CD4-positive, CD25-positive, alpha-beta regulatory T cell (primary cell): ENCODE data around the gene SIDT2. TPM values are rescaled to one million over a fixed set of nuclear protein-coding genes. Genes with fewer than 3 reads are reported as not detected.

Source experiments
- ATAC-seq, 2 donors: fragments of 150-1000 bp; cut with Tn5 transposase; one replicate each; pipeline ENCODE4 v1.10.0; 2021; ENCODE audit warnings: low read depth in 2 of 2, moderate number of reproducible peaks in 2 of 2, moderate library complexity in 1 of 2
- DNase-seq, 3 donors: peaks; one replicate each; pipeline versions ENCODE4 v3.0.0 to v3.0.0-alpha.2; 2012 to 2022; ENCODE audit warnings: mixed read lengths in 1 of 3
- H3K27ac ChIP-seq: one replicate; pipeline ENCODE4 v1.7.0; 2013; ENCODE audit warnings: mild to moderate bottlenecking, low read length; ENCODE audit not compliant: insufficient read depth, poor library complexity, severe bottlenecking
- H3K27me3 ChIP-seq: one replicate; pipeline ENCODE4 v1.7.0; 2013; ENCODE audit warnings: low read length; ENCODE audit not compliant: control insufficient read depth, insufficient read depth
- H3K36me3 ChIP-seq: one replicate; pipeline ENCODE4 v1.7.0; 2013; ENCODE audit warnings: mild to moderate bottlenecking, low read length, moderate library complexity; ENCODE audit not compliant: control insufficient read depth, insufficient read depth
- H3K4me1 ChIP-seq: 2 replicates; pipeline ENCODE4 v1.7.0; 2013; ENCODE audit warnings: mild to moderate bottlenecking, low read length; ENCODE audit not compliant: insufficient read depth, control insufficient read depth, poor library complexity, severe bottlenecking
- H3K4me3 ChIP-seq: one replicate; pipeline ENCODE4 v1.7.0; 2013; ENCODE audit warnings: low read depth, mild to moderate bottlenecking, low read length, moderate library complexity
- H3K9me3 ChIP-seq, 2 experiments: 1 replicate in 1 of 2; 2 replicates in 1 of 2; pipeline ENCODE4 v1.7.0; 2013; ENCODE audit warnings: low read length in 2 of 2, mild to moderate bottlenecking in 1 of 2, moderate library complexity in 1 of 2; ENCODE audit not compliant: control insufficient read depth in 2 of 2
- H3K27ac Mint-ChIP-seq, 3 donors: one replicate each; pipeline ENCODE4 v1.8.0; 2020 to 2022; ENCODE audit warnings: mild to moderate bottlenecking in 3 of 3, mixed read lengths in 3 of 3, moderate library complexity in 2 of 3
- H3K27me3 Mint-ChIP-seq: one replicate; pipeline ENCODE4 v1.8.0; 2022; ENCODE audit warnings: mild to moderate bottlenecking, mixed read lengths
- H3K36me3 Mint-ChIP-seq: one replicate; pipeline ENCODE4 v1.8.0; 2020; ENCODE audit warnings: mixed read lengths
- H3K4me1 Mint-ChIP-seq, 4 donors: one replicate each; pipeline ENCODE4 v1.8.0; 2020 to 2022; ENCODE audit warnings: mixed read lengths in 4 of 4, mild to moderate bottlenecking in 1 of 4
- H3K4me3 Mint-ChIP-seq, 4 donors: one replicate each; pipeline ENCODE4 v1.8.0; 2020 to 2022; ENCODE audit warnings: mild to moderate bottlenecking in 4 of 4, mixed read lengths in 4 of 4, moderate library complexity in 3 of 4
- H3K9me3 Mint-ChIP-seq, 7 donors: one replicate each; pipeline ENCODE4 v1.8.0; 2020 to 2022; ENCODE audit warnings: mixed read lengths in 7 of 7, mild to moderate bottlenecking in 3 of 7, moderate library complexity in 2 of 7
- polyA plus RNA-seq, 4 donors: library from polyadenylated mRNA; unstranded; fragments of 300-500 nt; fragmentation: Illumina TruSeq; gene quantifications; one replicate each; pipeline ENCODE4 v1.2.3, GENCODE V29; 2021
- total RNA-seq: library from RNA; stranded (reverse); gene quantifications from one replicate; pipeline ENCODE4 v1.2.3, GENCODE V29; 2022

The SIDT2 gene
- total and polyA plus RNA-seq, 5 donors from 2014 or later = 2.5 to 129 (median 5.4) TPM

- Histone ChIP-seq H3K27me3 (no peaks in the 10 kb centered on the region), H3K4me1 (peaks cover 12% of the 10 kb centered on the region), H3K36me3 (peaks cover 95% of the 10 kb centered on the region), H3K4me3 (no peak overlapping the region), H3K9me3 (no peaks in the 10 kb centered on the region), H3K27ac (no peak overlapping the region)
- DNase-seq (no peak), ATAC-seq (no peak)
- Mint-ChIP-seq H3K4me1 (peaks cover 0 to 36% (median 20%) of the 10 kb centered on the region in 4 donors), H3K27me3 (no peaks in the 10 kb centered on the region), H3K27ac (no peak overlapping the region), H3K9me3 (no peaks in the 10 kb centered on the region), H3K4me3 (peak overlapping the region in 1 of 4 donors; percentile 27), H3K36me3 (peaks cover 26% of the 10 kb centered on the region)
These were observed 45.5 kb downstream of the SIDT2 start for GRCh38 chr11:117223741-117224689.

GRCh38 chr11:117225553-117226170 is 47.1 kb downstream of the SIDT2 start:
- H3K9me3 Mint-ChIP-seq = no peaks in the 10 kb centered on the region
- Histone ChIP-seq H3K27me3 (no peaks in the 10 kb centered on the region), H3K4me1 (peaks cover 27% of the 10 kb centered on the region), H3K4me3 (no peak overlapping the region), H3K36me3 (peaks cover 89% of the 10 kb centered on the region), H3K27ac (no peak overlapping the region), H3K9me3 (no peaks in the 10 kb centered on the region)
- peaks cover 0 to 49% (median 29%) of the 10 kb centered on the region in 4 donors for H3K4me1 Mint-ChIP-seq
- no peak overlapping the region for H3K4me3 Mint-ChIP-seq
- peaks cover 33% of the 10 kb centered on the region for H3K36me3 Mint-ChIP-seq
- H3K27ac Mint-ChIP-seq = no peak overlapping the region
- ATAC-seq = no peak
- no peak for DNase-seq
- no peaks in the 10 kb centered on the region for H3K27me3 Mint-ChIP-seq

GRCh38 chr11:117226388-117227385 is 48.1 kb downstream of the SIDT2 start:
- peak; percentile 42 to 81 (median 75) for DNase-seq
- peaks cover 0 to 52% (median 35%) of the 10 kb centered on the region in 4 donors for H3K4me1 Mint-ChIP-seq
- peaks cover 35% of the 10 kb centered on the region for H3K36me3 Mint-ChIP-seq
- Histone ChIP-seq H3K4me1 (peaks cover 35% of the 10 kb centered on the region), H3K9me3 (no peaks in the 10 kb centered on the region), H3K4me3 (no peak overlapping the region), H3K27me3 (no peaks in the 10 kb centered on the region), H3K36me3 (peaks cover 78% of the 10 kb centered on the region), H3K27ac (no peak overlapping the region)
- no peaks in the 10 kb centered on the region for H3K9me3 Mint-ChIP-seq
- H3K27ac Mint-ChIP-seq = peak overlapping the region; percentile 12 to 86 (median 62)
- no peaks in the 10 kb centered on the region for H3K27me3 Mint-ChIP-seq
- peak; percentile 62 to 76 for ATAC-seq
- peak overlapping the region; percentile 24 to 80 (median 55) for H3K4me3 Mint-ChIP-seq

- Histone ChIP-seq H3K27ac (no peak overlapping the region), H3K36me3 (peaks cover 66% of the 10 kb centered on the region), H3K4me3 (no peak overlapping the region), H3K9me3 (no peaks in the 10 kb centered on the region), H3K27me3 (no peaks in the 10 kb centered on the region), H3K4me1 (peaks cover 38% of the 10 kb centered on the region)
- no peak for ATAC-seq
- peak overlapping the region; percentile 60 to 75 (median 66) for H3K27ac Mint-ChIP-seq
- H3K4me1 Mint-ChIP-seq = peaks cover 0 to 57% (median 36%) of the 10 kb centered on the region in 4 donors
- peak overlapping the region; percentile 15 to 72 (median 68) for H3K4me3 Mint-ChIP-seq
- H3K27me3 Mint-ChIP-seq = no peaks in the 10 kb centered on the region
- H3K9me3 Mint-ChIP-seq = no peaks in the 10 kb centered on the region
- DNase-seq = no peak
- H3K36me3 Mint-ChIP-seq = peaks cover 31% of the 10 kb centered on the region
These were observed 49.5 kb downstream of the SIDT2 start for GRCh38 chr11:117228091-117228490.

- H3K9me3 ChIP-seq = no peaks in the 10 kb centered on the region
- no peaks in the 10 kb centered on the region for H3K27me3 Mint-ChIP-seq
- H3K4me1 Mint-ChIP-seq = peaks cover 0 to 67% (median 48%) of the 10 kb centered on the region in 4 donors
- ATAC-seq (no peak), DNase-seq (no peak)
- peaks cover 53% of the 10 kb centered on the region for H3K36me3 ChIP-seq
- no peaks in the 10 kb centered on the region for H3K27me3 ChIP-seq
- H3K27ac ChIP-seq = peak overlapping the region; percentile 92
- H3K4me3 ChIP-seq = peak overlapping the region; percentile 97
- peaks cover 31% of the 10 kb centered on the region for H3K36me3 Mint-ChIP-seq
- H3K4me1 ChIP-seq = peaks cover 49% of the 10 kb centered on the region
- peak overlapping the region; percentile 93 to 100 (median 96) for H3K4me3 Mint-ChIP-seq
- peak overlapping the region; percentile 95 to 100 (median 97) for H3K27ac Mint-ChIP-seq
- no peaks in the 10 kb centered on the region for H3K9me3 Mint-ChIP-seq
These were observed 50.9 kb downstream of the SIDT2 start for GRCh38 chr11:117229411-117229810.

- no peaks in the 10 kb centered on the region for H3K9me3 Mint-ChIP-seq
- Histone ChIP-seq H3K36me3 (peaks cover 48% of the 10 kb centered on the region), H3K27me3 (no peaks in the 10 kb centered on the region), H3K27ac (peak overlapping the region; percentile 92), H3K4me3 (peak overlapping the region; percentile 97), H3K9me3 (no peaks in the 10 kb centered on the region), H3K4me1 (peaks cover 49% of the 10 kb centered on the region)
- peaks cover 0 to 67% (median 49%) of the 10 kb centered on the region in 4 donors for H3K4me1 Mint-ChIP-seq
- H3K36me3 Mint-ChIP-seq = peaks cover 31% of the 10 kb centered on the region
- DNase-seq (no peak), ATAC-seq (no peak)
- H3K4me3 Mint-ChIP-seq = peak overlapping the region; percentile 93 to 100 (median 96)
- H3K27ac Mint-ChIP-seq = peak overlapping the region; percentile 95 to 100 (median 97)
- H3K27me3 Mint-ChIP-seq = no peaks in the 10 kb centered on the region
These were observed 51.4 kb downstream of the SIDT2 start for GRCh38 chr11:117229931-117230285.
